HG02938 (cell line): ENCODE data around the gene LHFPL2.
"Not testable (repeated sequence)": the region's sequence is repeated elsewhere in the genome, so short reads cannot be mapped to it uniquely, and the experiment has no call there.

Experiments
- ATAC-seq: cut with Tn5 transposase; IDR thresholded peaks from one replicate; pipeline ENCODE4 v1.9.1; 2021; ENCODE audit warnings: mild to moderate bottlenecking, moderate library complexity; ENCODE audit not compliant: unreplicated experiment

LHFPL2 gene

GRCh38 chr5:78476795-78477194 is 171.8 kb downstream of the LHFPL2 start:
- ATAC-seq, result no peak

- ATAC-seq, result no peak
Measured at GRCh38 chr5:78475370-78475769, 173.2 kb downstream of the LHFPL2 start.

GRCh38 chr5:78473751-78474150 is 174.8 kb downstream of the LHFPL2 start:
- no peak for ATAC-seq

GRCh38 chr5:78472469-78473106 is 176.0 kb downstream of the LHFPL2 start:
- ATAC-seq, result no peak

- ATAC-seq, result no peak
Measured at GRCh38 chr5:78471896-78472295, 176.7 kb downstream of the LHFPL2 start.

GRCh38 chr5:78467752-78468357 is 180.7 kb downstream of the LHFPL2 start:
- no peak for ATAC-seq

GRCh38 chr5:78467140-78467539 is 181.4 kb downstream of the LHFPL2 start:
- ATAC-seq, result no peak

GRCh38 chr5:78458843-78459242 is 189.7 kb downstream of the LHFPL2 start:
- no peak for ATAC-seq

GRCh38 chr5:78457507-78457906 is 191.1 kb downstream of the LHFPL2 start:
- ATAC-seq, result not testable (repeated sequence)

GRCh38 chr5:78449103-78449502 is 199.5 kb downstream of the LHFPL2 start:
- no peak for ATAC-seq

- no peak for ATAC-seq
Measured at GRCh38 chr5:78447775-78448424, 200.7 kb downstream of the LHFPL2 start.
